Hepatocyte (in vitro differentiated cells): ENCODE data around the gene FBXO47. TPM values are rescaled to one million over a fixed set of nuclear protein-coding genes. Genes with fewer than 3 reads are reported as not detected.
A peak's percentile ranks its signal among the peaks of the same experiment; 100 is the strongest.
"Not testable (repeated sequence)": the region's sequence is repeated elsewhere in the genome, so short reads cannot be mapped to it uniquely, and the experiment has no call there.

Source experiments
- DNase-seq: peaks from one replicate; pipeline ENCODE4 v3.0.0-alpha.2; 2016; ENCODE audit warnings: low spot score
- H2AFZ ChIP-seq: fragments of 200-600 bp; sonication (generic); 2 replicates; pipeline ENCODE4 v1.6.0; 2016; ENCODE audit warnings: antibody characterized with exemption, mild to moderate bottlenecking
- H3K27ac ChIP-seq: fragments of 200-600 bp; sonication (generic); 2 replicates; pipeline ENCODE4 v1.5.1; 2016; ENCODE audit warnings: mild to moderate bottlenecking
- H3K27me3 ChIP-seq: fragments of 200-600 bp; sonication (generic); 2 replicates; pipeline ENCODE4 v1.6.1; 2016
- H3K36me3 ChIP-seq: fragments of 200-600 bp; sonication (generic); replicated peaks from 2 replicates; pipeline ENCODE4 v1.5.1; 2016; ENCODE audit warnings: low read depth; ENCODE audit not compliant: insufficient read depth
- H3K4me1 ChIP-seq: fragments of 200-600 bp; sonication (generic); 2 replicates; pipeline ENCODE4 v1.5.1; 2016; ENCODE audit warnings: mild to moderate bottlenecking, moderate library complexity; ENCODE audit not compliant: insufficient read depth
- H3K4me2 ChIP-seq: fragments of 200-600 bp; sonication (generic); 2 replicates; pipeline ENCODE4 v1.6.0; 2016
- H3K4me3 ChIP-seq: fragments of 200-600 bp; sonication (generic); 2 replicates; pipeline ENCODE4 v1.5.1; 2016; ENCODE audit warnings: mild to moderate bottlenecking
- H3K79me2 ChIP-seq: fragments of 200-600 bp; sonication (generic); 2 replicates; pipeline ENCODE4 v1.6.0; 2017; ENCODE audit warnings: mild to moderate bottlenecking
- H3K9me2 ChIP-seq: fragments of 200-600 bp; sonication (generic); replicated peaks from 2 replicates; pipeline ENCODE4 v1.6.0; 2017; ENCODE audit warnings: mild to moderate bottlenecking; ENCODE audit not compliant: insufficient read depth
- H3K9me3 ChIP-seq: fragments of 200-600 bp; sonication (generic); 2 replicates; pipeline ENCODE4 v1.5.1; 2016; ENCODE audit warnings: low read depth, mild to moderate bottlenecking
- H4K20me1 ChIP-seq: fragments of 200-600 bp; sonication (generic); 2 replicates; pipeline ENCODE4 v1.6.0; 2016; ENCODE audit warnings: mild to moderate bottlenecking; ENCODE audit not compliant: insufficient read depth, poor library complexity, severe bottlenecking
- EZH2 ChIP-seq: fragments of 200-600 bp; sonication (generic); IDR thresholded peaks from 2 replicates; pipeline ENCODE4 v1.6.1; 2016; ENCODE audit warnings: antibody characterized with exemption, mild to moderate bottlenecking, borderline replicate concordance
- EZH2phosphoT487 ChIP-seq: fragments of 200-600 bp; sonication (generic); IDR thresholded peaks from one replicate; pipeline ENCODE4 v1.6.1; 2018; ENCODE audit warnings: antibody characterized with exemption, mild to moderate bottlenecking, low read depth, moderate library complexity; ENCODE audit not compliant: unreplicated experiment, severe bottlenecking
- WGBS: methylation state at CpG from one replicate; pipeline ENCODE4 v1.1.6; 2016; ENCODE audit warnings: low lambda C conversion rate; ENCODE audit errors: missing lambda C conversion rate; 5-methylcytosine and 5-hydroxymethylcytosine counted together
- polyA plus RNA-seq: library from polyadenylated mRNA; unstranded; fragments of >200 nt; fragmentation: Nextera tagmentation; extraction: Ambion mirVana; gene quantifications from 2 replicates; pipeline ENCODE4 v1.2.1, GENCODE V29; 2016
- total RNA-seq: library from RNA; depleted of rRNA; stranded (reverse); fragments of >200 nt; gene quantifications from 2 replicates; pipeline ENCODE4 v1.2.3, GENCODE V29; 2014
- TF ChIP-seq, protein P1 (sequence below): fragments of 200-600 bp; sonication (generic); IDR thresholded peaks from 2 replicates; pipeline ENCODE4 v1.5.1; 2016; ENCODE audit warnings: antibody characterized with exemption, mild to moderate bottlenecking; ENCODE audit not compliant: poor library complexity

FBXO47 gene
- total and polyA plus RNA-seq, 2 experiments from 2014 or later = not detected

DNA sequence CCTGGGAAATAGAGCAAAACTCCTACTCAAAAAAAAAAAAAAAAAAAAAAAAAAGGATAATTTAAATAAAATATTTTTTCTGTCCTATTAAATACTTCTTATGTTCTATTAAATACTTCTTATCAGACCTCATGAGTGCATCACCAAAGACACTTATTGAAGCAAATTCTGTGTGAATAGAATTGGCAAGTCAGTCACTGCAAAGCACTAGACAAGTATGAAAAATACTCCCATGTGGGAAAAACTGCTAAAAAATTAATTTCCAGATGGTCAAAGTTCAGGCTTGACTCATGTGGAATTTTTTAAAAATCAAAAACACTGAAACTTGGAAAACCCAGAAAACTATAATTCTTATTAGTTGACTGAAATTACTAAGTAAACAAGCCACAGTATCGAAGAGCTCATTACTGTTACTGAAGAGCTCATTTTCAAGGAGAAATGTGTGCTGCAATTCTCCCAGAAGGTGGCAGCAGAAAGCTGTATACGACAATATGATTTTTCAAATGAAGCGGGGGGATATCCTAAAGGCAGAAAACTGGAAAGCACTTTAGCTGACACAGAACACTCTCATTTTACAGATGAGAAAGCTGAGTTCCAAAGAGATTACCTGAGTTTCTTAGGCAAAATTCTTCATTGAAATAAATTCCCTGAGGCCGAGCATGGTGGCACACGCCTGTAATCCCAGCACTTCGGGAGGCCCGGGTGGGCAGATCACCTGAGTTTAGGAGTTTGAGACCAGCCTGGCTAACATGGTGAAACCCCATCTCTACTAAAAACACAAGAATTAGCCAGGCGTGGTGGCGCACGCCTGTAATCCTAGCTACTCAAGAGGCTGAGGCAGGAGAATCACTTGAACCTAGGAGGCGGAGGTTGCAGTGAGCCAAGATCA is 15.9 kb upstream of the FBXO47 start:
- 61% methylated on average over 11 of the region's 11 CpGs for WGBS
- Histone ChIP-seq H3K4me1 (no peaks in the 10 kb centered on the region), H3K9me3 (no peaks in the 10 kb centered on the region), H3K4me3 (no peak overlapping the region), H4K20me1 (no peaks in the 10 kb centered on the region), H2AFZ (no peak overlapping the region), H3K4me2 (no peak overlapping the region), H3K27ac (no peak overlapping the region), H3K36me3 (no peaks in the 10 kb centered on the region), H3K9me2 (no peaks in the 10 kb centered on the region), H3K27me3 (no peaks in the 10 kb centered on the region), H3K79me2 (no peaks in the 10 kb centered on the region)
- peak; percentile 76 for DNase-seq
- no peak for TF ChIP-seq EZH2phosphoT487
- TF ChIP-seq, protein P1, sequence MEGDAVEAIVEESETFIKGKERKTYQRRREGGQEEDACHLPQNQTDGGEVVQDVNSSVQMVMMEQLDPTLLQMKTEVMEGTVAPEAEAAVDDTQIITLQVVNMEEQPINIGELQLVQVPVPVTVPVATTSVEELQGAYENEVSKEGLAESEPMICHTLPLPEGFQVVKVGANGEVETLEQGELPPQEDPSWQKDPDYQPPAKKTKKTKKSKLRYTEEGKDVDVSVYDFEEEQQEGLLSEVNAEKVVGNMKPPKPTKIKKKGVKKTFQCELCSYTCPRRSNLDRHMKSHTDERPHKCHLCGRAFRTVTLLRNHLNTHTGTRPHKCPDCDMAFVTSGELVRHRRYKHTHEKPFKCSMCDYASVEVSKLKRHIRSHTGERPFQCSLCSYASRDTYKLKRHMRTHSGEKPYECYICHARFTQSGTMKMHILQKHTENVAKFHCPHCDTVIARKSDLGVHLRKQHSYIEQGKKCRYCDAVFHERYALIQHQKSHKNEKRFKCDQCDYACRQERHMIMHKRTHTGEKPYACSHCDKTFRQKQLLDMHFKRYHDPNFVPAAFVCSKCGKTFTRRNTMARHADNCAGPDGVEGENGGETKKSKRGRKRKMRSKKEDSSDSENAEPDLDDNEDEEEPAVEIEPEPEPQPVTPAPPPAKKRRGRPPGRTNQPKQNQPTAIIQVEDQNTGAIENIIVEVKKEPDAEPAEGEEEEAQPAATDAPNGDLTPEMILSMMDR = peak; percentile 93

DNA sequence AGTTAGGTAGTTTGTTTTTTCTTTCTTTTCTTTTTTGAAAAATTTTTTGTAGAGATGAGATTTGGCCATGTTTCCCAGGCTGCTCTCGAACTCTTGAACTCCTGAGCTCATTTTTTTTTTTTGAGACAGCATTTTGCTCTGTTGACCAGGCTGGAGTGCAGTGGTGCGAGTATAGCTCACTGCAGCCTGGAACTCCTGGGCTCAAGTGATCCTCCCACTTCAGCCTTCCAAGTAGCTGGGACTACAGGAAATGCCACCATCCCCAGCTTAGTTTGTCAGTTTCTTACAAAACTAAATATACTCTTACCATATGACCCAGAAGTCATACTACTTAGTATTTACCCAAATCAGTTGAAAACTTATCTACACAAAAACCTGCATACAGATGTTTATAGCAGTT is 14.4 kb upstream of the FBXO47 start:
- TF ChIP-seq EZH2 = no peak
- 69% methylated on average over 2 of the region's 2 CpGs for WGBS
- no peak overlapping the region for H3K4me2 ChIP-seq

DNA sequence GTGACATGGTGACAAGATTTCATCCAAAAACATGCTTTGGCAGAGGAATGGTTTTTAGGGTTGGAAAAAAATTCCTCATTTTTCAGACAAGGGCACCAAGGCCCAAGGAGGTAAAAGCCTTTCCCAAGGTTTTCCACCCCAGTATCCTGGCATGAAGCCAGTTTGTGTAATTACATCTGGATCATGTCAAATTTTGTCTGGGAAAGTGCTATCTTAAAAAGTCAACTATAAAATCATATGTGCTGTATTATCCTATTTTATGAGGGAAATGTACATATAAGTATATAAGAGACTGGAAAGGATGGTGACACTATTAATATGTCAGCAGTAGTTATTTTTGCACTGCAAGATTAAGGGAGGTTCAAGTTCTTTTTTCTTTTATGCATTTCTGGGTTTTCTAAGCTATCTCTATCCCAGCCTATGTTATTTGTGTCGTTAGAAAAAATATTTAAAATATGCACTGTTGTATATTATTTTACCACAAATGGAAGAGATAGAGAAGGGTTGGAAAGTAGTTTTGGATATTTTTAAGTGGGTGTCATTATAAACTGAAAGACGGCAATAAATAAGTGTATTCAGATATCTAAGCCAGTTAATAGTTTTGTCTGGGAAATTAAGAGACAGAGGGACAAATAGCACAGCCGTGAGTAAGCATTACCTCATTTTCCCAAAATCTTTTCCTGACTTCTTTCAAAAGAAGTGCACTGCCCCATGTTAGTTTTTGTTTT is 13.5 kb upstream of the FBXO47 start:
- no peaks in the 10 kb centered on the region for H3K9me2 ChIP-seq
- no peaks in the 10 kb centered on the region for H3K9me3 ChIP-seq
- H3K36me3 ChIP-seq = no peaks in the 10 kb centered on the region
- H4K20me1 ChIP-seq = no peaks in the 10 kb centered on the region
- H2AFZ ChIP-seq = no peak overlapping the region
- H3K4me1 ChIP-seq = no peaks in the 10 kb centered on the region
- H3K4me3 ChIP-seq = no peak overlapping the region
- peak; percentile 38 for DNase-seq
- peak overlapping the region; percentile 16 for H3K27ac ChIP-seq
- H3K79me2 ChIP-seq = no peaks in the 10 kb centered on the region
- WGBS = 46% methylated on average over 3 of the region's 3 CpGs
- TF ChIP-seq, protein P1 = no peak
- no peak for TF ChIP-seq EZH2
- TF ChIP-seq EZH2phosphoT487 = no peak
- no peaks in the 10 kb centered on the region for H3K27me3 ChIP-seq
- no peak overlapping the region for H3K4me2 ChIP-seq

More for the DNA sequence above, 14.4 kb upstream of the FBXO47 start:
- no peaks in the 10 kb centered on the region for H3K36me3 ChIP-seq
- H3K27ac ChIP-seq = no peak overlapping the region
- no peak for DNase-seq
- no peaks in the 10 kb centered on the region for H3K79me2 ChIP-seq
- no peak overlapping the region for H3K4me3 ChIP-seq
- no peaks in the 10 kb centered on the region for H3K4me1 ChIP-seq
- H3K9me3 ChIP-seq = no peaks in the 10 kb centered on the region
- no peak overlapping the region for H2AFZ ChIP-seq
- H4K20me1 ChIP-seq = no peaks in the 10 kb centered on the region
- no peaks in the 10 kb centered on the region for H3K27me3 ChIP-seq
- no peaks in the 10 kb centered on the region for H3K9me2 ChIP-seq

DNA sequence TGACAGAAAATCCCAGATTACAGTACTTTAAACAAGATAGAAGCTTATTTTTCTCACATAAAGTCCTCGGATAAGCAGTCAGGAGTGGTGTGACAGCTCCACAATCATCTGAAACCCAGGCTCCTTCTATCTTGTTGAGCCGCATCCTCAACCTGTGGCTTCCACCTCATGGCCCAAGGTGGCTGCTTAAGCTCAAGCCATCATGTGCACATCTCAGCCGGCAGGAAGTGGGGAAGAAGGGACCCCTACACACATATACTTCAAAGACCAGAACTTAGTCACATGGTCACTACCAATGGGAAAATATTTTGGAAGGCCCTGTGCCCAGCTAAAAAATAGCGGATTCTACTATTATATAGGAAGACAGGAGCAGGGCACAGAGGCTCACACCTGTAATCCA is 11.0 kb upstream of the FBXO47 start:
- no peak overlapping the region for H3K4me3 ChIP-seq
- WGBS = 98% methylated on average over 4 of the region's 4 CpGs
- no peak overlapping the region for H3K27ac ChIP-seq
- no peaks in the 10 kb centered on the region for H3K36me3 ChIP-seq
- H2AFZ ChIP-seq = no peak overlapping the region
- no peaks in the 10 kb centered on the region for H3K79me2 ChIP-seq
- no peaks in the 10 kb centered on the region for H3K9me2 ChIP-seq
- no peak overlapping the region for H3K4me2 ChIP-seq
- TF ChIP-seq EZH2 = no peak
- TF ChIP-seq, protein P1 = no peak
- DNase-seq = no peak
- H3K4me1 ChIP-seq = no peaks in the 10 kb centered on the region
- H3K9me3 ChIP-seq = no peaks in the 10 kb centered on the region
- no peaks in the 10 kb centered on the region for H3K27me3 ChIP-seq
- H4K20me1 ChIP-seq = no peaks in the 10 kb centered on the region

DNA sequence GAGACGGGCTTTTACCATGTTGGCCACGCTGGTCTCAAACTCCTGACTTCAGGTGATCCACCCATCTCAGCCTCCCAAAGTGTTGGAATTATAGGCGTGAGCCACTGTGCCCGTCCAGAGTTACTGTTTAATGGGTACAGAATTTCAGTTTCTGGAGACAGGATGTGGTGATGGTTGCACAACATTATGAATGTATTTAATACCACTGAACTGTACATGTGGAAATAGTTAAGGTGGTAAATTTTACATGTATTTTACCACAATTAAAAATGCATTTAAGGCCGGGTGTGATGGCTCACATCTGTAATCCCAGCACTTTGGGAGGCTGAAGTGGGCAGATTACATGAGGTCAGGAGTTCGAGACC is 9.0 kb upstream of the FBXO47 start:
- WGBS = 72% methylated on average over 6 of the region's 6 CpGs
- not testable (repeated sequence) for H3K4me2 ChIP-seq, H3K9me2 ChIP-seq, H3K9me3 ChIP-seq, H3K36me3 ChIP-seq, H3K27me3 ChIP-seq, H2AFZ ChIP-seq, H4K20me1 ChIP-seq, H3K4me1 ChIP-seq, H3K27ac ChIP-seq, H3K4me3 ChIP-seq, H3K79me2 ChIP-seq, DNase-seq
